Testis (tissue), 3 donors: ENCODE results near the gene CHD1. TPM values are rescaled to one million over a fixed set of nuclear protein-coding genes. Genes with fewer than 3 reads are reported as not detected.

ENCODE experiments used
- DNase-seq: peaks from one replicate; pipeline ENCODE4 v3.0.0-alpha.2; 2019
- H3K27ac ChIP-seq, 2 donors: fragments of 200-600 bp; sonication (generic); one replicate each; pipeline ENCODE4 v1.5.1; 2019
- H3K27me3 ChIP-seq: fragments of 200-600 bp; sonication (generic); one replicate; pipeline ENCODE4 v1.5.1; 2019
- H3K36me3 ChIP-seq: fragments of 200-600 bp; sonication (generic); one replicate; pipeline ENCODE4 v1.5.1; 2017; ENCODE audit warnings: low read depth; ENCODE audit errors: missing control alignments
- H3K4me1 ChIP-seq: fragments of 200-600 bp; sonication (generic); one replicate; pipeline ENCODE4 v1.5.1; 2019
- H3K4me3 ChIP-seq, 2 donors: fragments of 200-600 bp; sonication (generic); one replicate each; pipeline ENCODE4 v1.5.1; 2017 to 2019
- H3K9me3 ChIP-seq: fragments of 200-600 bp; sonication (generic); one replicate; pipeline ENCODE4 v1.5.1; 2017
- CTCF ChIP-seq, 3 experiments: fragments of 450-650 bp in 2 of 3; fragments of 200-600 bp in 1 of 3; sonication (generic) in 1 of 3; IDR thresholded peaks; one replicate each; pipeline ENCODE4 v1.5.1; 2016 to 2019; ENCODE audit warnings: antibody characterized with exemption in 3 of 3, mild to moderate bottlenecking in 2 of 3, moderate library complexity in 1 of 3
- POLR2A ChIP-seq: fragments of 450-650 bp; IDR thresholded peaks from one replicate; pipeline ENCODE4 v1.6.1; 2017; ENCODE audit warnings: antibody characterized with exemption, mild to moderate bottlenecking, moderate library complexity
- whole genome bisulfite sequencing, 2 donors: methylation state at CpG; one replicate each; pipeline ENCODE4 v1.1.5; 2018; 5-methylcytosine and 5-hydroxymethylcytosine counted together
- intact Hi-C: fragments of 100-400 bp; cut with DNase I; formaldehyde crosslinking; loops from one replicate; pipeline ENCODE4 v1.15.1; 2023; ENCODE audit warnings: low total_unique reads
- polyA plus RNA-seq: library from polyadenylated mRNA; stranded (reverse); fragments of 350-450 nt; fragmentation: Illumina TruSeq; extraction: RNeasy Lipid Tissue Mini Kit (QIAGEN cat#74804); gene quantifications from one replicate; pipeline ENCODE4 v1.2.3, GENCODE V29; 2014; ENCODE audit warnings: low read depth, low replicate concordance; ENCODE audit not compliant: insufficient read depth
- total RNA-seq, 2 donors: library from RNA; depleted of rRNA; stranded (reverse); fragments of >200 nt; gene quantifications; one replicate each; pipeline ENCODE4 v1.2.3, GENCODE V29; 2016

The CHD1 gene
- total and polyA plus RNA-seq, 3 donors from 2014 or later = 23.7 to 117 (median 104) TPM

GRCh38 chr5:98902733-98903132 is 26.1 kb downstream of the CHD1 start:
- no peak for DNase-seq
- intact Hi-C loops = no loop called here
- Histone ChIP-seq H3K27ac (no peak overlapping the region), H3K4me3 (no peak overlapping the region), H3K4me1 (no peaks in the 10 kb centered on the region), H3K36me3 (no peaks in the 10 kb centered on the region), H3K27me3 (no peaks in the 10 kb centered on the region), H3K9me3 (no peaks in the 10 kb centered on the region)
- 87 to 89% methylated on average over 1 of the region's 1 CpG for WGBS, 2 donors
- TF ChIP-seq CTCF (IDR thresholded peaks at IDR 0.05) (no peak), POLR2A (no peak)

GRCh38 chr5:98899456-98899855 is 29.4 kb downstream of the CHD1 start:
- no peak for TF ChIP-seq POLR2A
- no peak for TF ChIP-seq CTCF (IDR thresholded peaks at IDR 0.05)
- no peaks in the 10 kb centered on the region for H3K27me3 ChIP-seq
- no peaks in the 10 kb centered on the region for H3K9me3 ChIP-seq
- H3K27ac ChIP-seq = no peak overlapping the region
- H3K4me3 ChIP-seq = no peak overlapping the region
- H3K4me1 ChIP-seq = no peaks in the 10 kb centered on the region
- no peak for DNase-seq
- H3K36me3 ChIP-seq = no peaks in the 10 kb centered on the region
- intact Hi-C loops = no loop called here

DNA sequence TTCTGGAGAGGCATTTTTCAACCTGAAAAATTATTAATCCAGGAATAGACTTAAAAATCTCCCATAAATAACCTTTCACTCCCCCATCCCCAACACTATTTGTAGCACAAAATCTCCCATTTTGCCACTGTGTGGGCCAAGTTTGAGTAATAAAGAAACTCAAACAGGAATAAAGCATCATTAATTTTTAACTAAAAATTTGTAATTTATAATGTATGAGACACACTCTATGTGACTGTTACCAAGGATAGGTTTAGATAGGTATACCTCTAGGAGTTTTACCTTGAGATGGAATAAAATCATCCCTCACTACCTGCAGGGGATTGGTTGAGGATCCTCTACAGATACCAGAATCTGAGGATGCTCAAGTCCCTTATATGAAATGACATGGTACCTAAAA is 30.1 kb downstream of the CHD1 start:
- H3K27ac ChIP-seq = no peak overlapping the region
- no peak for TF ChIP-seq CTCF (IDR thresholded peaks at IDR 0.05)
- TF ChIP-seq POLR2A = no peak
- no peaks in the 10 kb centered on the region for H3K27me3 ChIP-seq
- H3K4me1 ChIP-seq = no peaks in the 10 kb centered on the region
- no peaks in the 10 kb centered on the region for H3K36me3 ChIP-seq
- DNase-seq = no peak
- H3K4me3 ChIP-seq = no peak overlapping the region
- intact Hi-C loops = no loop called here
- no peaks in the 10 kb centered on the region for H3K9me3 ChIP-seq

- TF ChIP-seq POLR2A (no peak), CTCF (IDR thresholded peaks at IDR 0.05) (no peak)
- WGBS, 2 donors = 97 to 100% methylated on average over 1 of the region's 1 CpG
- Histone ChIP-seq H3K9me3 (no peaks in the 10 kb centered on the region), H3K4me1 (no peaks in the 10 kb centered on the region), H3K4me3 (no peak overlapping the region), H3K36me3 (no peaks in the 10 kb centered on the region), H3K27me3 (no peaks in the 10 kb centered on the region), H3K27ac (no peak overlapping the region)
- DNase-seq = no peak
- intact Hi-C loops = no loop called here
These were observed 37.2 kb downstream of the CHD1 start for GRCh38 chr5:98891591-98891990.

DNA sequence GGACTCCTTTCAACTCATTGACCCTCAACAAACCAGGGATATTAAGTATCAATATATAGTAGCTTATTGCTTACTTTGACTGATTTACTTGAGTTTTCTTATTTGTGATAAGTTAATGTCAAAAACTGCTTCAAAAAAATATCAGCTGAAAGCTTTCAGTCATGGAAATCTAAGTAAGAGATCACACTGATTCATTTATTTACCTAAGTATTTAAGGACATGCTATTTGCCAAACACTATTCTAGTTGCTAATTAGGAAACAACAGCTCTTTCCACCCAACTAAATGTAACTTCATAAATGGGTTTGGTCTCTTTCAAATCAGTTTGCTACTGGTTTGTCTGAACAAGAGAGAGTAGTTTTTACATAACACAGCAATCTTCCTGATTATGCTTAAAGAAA is 48.2 kb downstream of the CHD1 start:
- Histone ChIP-seq H3K36me3 (no peaks in the 10 kb centered on the region), H3K4me3 (no peak overlapping the region), H3K9me3 (no peaks in the 10 kb centered on the region), H3K27me3 (no peaks in the 10 kb centered on the region), H3K4me1 (no peaks in the 10 kb centered on the region), H3K27ac (no peak overlapping the region)
- DNase-seq = no peak
- no peak for TF ChIP-seq POLR2A
- no peak for TF ChIP-seq CTCF (IDR thresholded peaks at IDR 0.05)
- intact Hi-C loops = no loop called here
